ENCODE results near the gene BCL2L13.
"Not testable (repeated sequence)": the region's sequence is repeated elsewhere in the genome, so short reads cannot be mapped to it uniquely, and the experiment has no call there.

Gene BCL2L13

DNA sequence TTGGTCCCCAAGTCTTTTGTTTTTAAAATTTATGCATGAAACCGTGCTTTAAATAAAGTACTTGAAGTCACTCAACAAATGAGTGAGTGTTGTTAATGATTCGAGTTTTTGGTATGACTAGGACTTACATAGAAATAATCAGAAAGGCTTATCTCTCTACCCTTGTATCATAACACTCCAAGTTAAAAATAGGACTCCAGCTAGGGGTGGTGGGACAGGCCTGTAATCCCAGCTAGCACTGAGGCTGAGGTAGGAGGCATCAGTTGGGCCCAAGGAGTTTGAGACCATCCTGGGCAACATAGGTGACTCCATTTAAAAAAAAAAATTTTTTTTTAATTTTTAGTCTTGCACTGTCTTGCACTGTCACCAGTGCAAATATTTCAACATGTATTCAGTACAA is 55.6 kb downstream of the BCL2L13 start:
- DNase-seq (ENCODE audit: low read depth in 2 of 2, low spot score in 1 of 2), result no peak

DNA sequence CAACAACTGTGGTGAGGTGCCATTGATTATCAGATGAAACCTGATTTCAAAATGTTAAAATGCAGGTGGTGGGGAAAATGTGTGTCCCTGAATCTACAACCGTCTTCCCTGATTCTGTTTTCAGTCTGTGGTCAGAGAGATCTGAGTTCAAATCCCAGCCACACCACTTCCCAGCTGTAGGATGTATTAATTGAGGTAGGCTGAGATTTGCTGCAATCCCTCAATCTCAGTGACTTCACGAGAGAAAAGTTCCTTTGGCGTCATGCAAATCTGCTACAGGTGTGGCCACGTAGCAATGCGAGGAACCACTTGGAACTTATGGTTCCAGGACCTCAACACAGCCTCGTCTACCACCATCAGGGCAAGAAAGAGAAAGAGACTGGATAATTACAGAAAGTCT is 56.2 kb downstream of the BCL2L13 start:
- DNase-seq (ENCODE audit: low read depth in 2 of 2, low spot score in 1 of 2), result no peak

GRCh38 chr22:17695986-17696385 is 57.4 kb downstream of the BCL2L13 start:
- no peak for DNase-seq (ENCODE audit: low read depth in 2 of 2, low spot score in 1 of 2)

DNA sequence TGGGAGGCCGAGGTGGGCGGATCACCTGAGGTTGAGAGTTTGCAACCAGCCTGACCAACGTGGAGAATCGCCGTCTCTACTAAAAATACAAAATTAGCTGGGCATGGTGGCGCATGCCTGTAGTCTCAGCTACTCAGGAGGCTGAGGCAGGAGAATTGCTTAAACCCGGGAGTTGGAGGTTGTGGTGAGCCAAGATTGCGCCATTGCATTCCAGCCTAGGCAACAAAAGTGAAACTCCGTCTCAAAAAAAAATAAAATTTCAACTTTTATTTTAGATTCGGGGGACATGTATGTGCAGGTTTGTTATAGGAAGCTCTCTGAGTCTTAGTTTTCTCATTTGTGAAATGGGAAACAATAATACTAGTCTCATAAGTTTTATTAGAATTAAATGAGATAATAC is 58.6 kb downstream of the BCL2L13 start:
- DNase-seq (ENCODE audit: low read depth in 2 of 2, low spot score in 1 of 2), result not testable (repeated sequence)

DNA sequence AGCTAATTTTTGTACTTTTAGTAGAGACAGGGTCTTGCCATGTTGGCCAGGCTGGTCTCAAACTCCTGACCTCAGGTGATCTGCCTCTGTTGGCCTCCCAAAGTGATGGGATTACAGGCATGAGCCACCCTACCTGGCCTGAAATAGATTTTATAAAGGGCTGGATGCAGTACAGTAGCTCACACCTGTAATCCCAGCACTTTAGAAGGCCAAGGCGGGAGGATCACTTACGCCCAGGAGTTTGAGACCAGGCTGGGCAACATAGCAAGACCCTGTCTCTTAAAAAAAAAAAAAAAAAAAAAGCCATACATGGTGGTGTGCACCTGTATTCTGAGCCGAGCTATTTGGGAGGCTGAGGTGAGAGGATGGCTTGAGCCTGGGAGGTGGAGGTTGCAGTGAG is 59.7 kb downstream of the BCL2L13 start:
- DNase-seq (ENCODE audit: low read depth in 2 of 2, low spot score in 1 of 2), result not testable (repeated sequence)

DNA sequence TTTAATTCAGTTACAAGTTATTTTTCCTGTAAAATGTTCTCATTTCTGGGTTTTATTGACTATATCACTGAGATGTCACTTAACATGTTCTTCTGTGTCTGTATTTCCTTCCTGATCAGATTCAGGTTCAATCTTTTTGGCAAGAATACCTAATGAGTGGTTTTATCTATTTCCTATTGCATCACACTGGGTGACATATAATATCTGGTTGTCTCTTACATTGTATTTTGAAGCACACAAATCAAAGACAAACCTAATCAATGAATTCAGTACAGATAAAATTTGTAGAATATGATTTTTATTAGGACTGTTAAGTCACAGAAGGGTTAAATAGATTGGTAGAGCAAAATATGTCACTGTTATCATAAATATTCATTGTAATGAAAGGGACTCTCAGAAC is 60.4 kb downstream of the BCL2L13 start:
- no peak for DNase-seq (ENCODE audit: low read depth in 2 of 2, low spot score in 1 of 2)

DNA sequence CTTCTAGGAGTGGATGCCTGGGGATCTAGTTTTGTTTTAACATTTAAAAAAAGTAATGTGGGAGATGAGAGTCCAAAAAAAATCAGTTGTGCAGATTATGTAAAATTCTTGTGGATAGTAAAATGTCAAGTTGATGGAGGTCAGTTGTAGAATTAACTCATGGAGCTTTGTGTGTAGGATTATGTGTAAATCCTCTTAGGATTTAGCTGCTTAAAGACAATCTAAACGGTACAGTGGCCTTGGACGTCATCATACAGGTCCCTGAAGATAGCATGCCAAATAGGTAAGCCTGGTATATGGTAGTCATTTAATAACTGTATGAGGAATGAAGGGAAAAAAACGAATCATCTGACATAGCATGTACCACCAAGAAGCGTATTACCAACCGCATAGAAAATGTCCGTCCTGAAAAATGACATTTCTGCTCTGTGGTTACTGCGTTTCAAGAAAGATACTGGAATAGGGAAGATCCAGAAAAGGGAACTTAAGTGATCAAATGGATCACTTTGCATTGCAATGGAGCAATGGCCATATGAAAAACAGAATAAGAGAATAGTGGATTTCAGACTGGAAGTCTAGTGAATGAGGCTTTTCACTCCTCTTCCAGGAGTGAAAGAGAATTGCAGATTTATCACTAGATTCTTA is 61.3 kb downstream of the BCL2L13 start:
- DNase-seq (ENCODE audit: low read depth in 2 of 2, low spot score in 1 of 2), result no peak

DNA sequence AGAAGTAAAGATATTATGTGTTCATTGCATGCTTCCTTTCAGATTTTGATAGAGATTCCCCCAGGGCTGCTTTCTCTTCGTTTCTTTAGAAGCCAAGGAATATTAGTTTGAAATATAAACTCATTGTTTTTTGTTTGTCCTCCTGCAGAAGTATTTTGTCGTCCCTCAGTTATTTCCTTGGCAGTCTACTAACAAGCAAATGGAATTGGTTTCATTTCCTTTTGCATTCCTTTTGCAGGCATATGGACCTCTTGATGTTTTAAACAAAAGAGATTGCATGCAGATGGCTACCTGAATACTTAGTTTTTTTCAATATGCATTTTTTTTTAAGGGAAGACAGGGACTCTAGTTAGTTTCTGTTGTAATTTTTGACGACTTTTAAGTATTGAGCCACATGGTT is 62.2 kb downstream of the BCL2L13 start:
- DNase-seq (ENCODE audit: low read depth in 2 of 2, low spot score in 1 of 2), result no peak

DNA sequence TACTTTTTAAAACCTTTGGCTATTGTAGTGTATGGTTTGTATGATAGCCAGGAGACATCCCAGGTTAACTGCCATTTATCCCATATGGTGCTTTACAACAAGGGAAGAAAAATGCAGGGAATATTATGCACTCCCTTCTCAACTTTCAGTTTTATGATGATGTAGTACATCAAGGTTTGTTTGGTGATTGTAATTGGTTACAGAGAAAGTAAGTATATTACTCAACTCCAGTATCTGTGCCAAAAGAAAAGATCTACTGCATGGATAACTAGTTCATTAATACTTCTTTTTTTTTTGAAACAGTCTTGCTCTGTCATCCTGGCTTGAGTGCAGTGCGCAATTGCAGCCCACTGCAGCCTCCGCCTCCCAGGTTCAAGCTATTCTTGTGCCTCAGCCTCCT is 65.3 kb downstream of the BCL2L13 start:
- DNase-seq (ENCODE audit: low read depth in 2 of 2, low spot score in 1 of 2), result no peak

DNA sequence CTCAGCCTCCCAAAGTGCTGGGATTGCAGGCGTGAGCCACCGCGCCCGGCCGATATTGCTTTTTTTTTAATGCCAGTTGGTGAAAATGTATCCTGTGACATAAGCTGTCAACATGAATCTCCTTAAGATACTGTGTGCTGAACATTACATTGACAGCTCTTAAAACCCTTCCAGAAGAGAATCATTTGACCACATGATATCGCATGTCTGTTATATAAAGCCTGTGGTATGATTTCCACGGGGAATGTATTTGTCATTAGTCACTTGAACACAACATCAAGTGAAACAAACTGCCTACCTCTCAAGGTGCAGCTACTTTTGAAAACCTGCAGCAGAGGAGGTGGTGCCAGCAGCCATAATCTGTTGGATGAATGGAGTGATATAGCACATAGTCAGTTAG is 67.0 kb downstream of the BCL2L13 start:
- no peak for DNase-seq (ENCODE audit: low read depth in 2 of 2, low spot score in 1 of 2)

- no peak for DNase-seq (ENCODE audit: low read depth in 2 of 2, low spot score in 1 of 2)
These were observed 67.7 kb downstream of the BCL2L13 start for GRCh38 chr22:17705951-17706900.

- no peak for DNase-seq (ENCODE audit: low read depth in 2 of 2, low spot score in 1 of 2)
These were observed 68.4 kb downstream of the BCL2L13 start for GRCh38 chr22:17706947-17707346.

DNA sequence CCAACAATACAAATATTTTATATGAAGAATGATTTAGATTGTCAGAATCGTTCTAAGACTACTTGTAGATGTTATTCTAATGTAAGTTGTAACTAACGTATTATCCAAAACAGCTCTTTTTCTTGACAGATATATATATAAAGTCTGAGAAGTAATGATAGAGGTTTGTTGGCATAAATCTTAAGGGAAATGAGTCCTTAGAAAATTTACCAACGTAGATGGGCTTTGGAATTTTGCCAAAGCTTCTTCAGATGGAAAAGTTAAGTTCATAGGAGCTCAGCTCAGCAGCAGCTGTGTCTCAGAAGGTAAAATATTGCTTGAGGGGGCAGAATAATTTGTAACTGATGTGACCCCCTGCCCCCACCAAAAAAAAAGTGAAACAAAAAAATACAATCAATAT is 69.0 kb downstream of the BCL2L13 start:
- no peak for DNase-seq (ENCODE audit: low read depth in 2 of 2, low spot score in 1 of 2)

- DNase-seq (ENCODE audit: low read depth in 2 of 2, low spot score in 1 of 2), result no peak
These were observed 71.5 kb downstream of the BCL2L13 start for GRCh38 chr22:17710023-17710422.

DNA sequence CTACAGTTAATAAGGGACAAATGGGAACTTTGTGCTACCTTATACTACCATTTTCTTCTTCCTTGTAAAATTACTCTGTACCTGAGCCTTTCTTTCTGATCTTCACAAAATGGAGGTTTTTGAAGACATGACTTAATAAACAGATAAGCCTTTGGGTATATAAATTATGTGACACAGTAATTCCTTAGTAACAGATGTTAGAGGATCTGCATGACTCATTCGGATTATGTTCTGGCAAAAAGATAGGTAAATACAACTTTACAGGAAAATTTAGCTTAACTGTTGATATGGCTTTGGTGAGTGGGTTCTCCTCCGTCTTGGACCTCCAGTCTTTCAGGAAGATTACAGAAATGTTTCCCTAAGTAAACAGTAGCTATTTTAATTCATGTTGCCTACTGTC is 73.9 kb downstream of the BCL2L13 start:
- no peak for DNase-seq (ENCODE audit: low read depth in 2 of 2, low spot score in 1 of 2)

DNA sequence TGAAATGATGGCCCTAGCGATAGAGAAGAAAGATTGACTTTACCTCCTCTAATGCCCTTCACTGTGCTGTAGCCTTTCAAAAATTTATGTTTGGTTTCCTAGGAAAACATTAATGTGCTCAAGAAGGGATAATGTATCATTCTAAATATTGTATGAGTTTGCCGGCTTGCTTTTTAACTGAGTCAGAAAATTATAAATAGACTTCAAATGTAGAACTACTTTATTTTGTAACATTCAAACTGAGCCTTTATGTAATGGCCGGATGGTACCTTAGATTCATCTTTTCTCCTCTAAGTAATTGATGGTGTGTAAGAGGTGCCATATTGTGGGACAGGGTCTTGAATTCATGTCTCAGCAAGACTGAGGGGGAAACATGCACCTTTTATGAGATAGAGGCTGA is 78.0 kb downstream of the BCL2L13 start:
- DNase-seq (ENCODE audit: low read depth in 2 of 2, low spot score in 1 of 2), result no peak

- no peak for DNase-seq (ENCODE audit: low read depth in 2 of 2, low spot score in 1 of 2)
These were observed 79.2 kb downstream of the BCL2L13 start for GRCh38 chr22:17717708-17718107.

DNA sequence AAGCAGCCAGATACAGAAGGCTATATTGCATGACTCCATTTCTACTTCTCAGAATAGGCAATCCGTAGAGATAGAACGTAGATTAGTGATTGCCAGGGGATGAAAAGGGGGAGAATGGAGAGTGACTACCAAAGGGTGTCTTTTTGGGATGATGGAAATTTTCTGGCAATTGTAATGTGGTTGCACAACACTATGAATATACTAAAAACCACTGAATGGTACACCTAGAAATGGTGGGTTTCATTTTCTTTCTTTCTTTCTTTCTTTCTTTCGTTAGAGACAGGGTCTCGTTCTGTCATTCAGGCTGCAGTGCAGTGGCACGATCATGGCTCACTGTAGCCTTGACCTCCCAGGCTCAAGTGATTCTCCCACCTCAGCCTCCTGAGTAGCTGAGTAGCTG is 81.4 kb downstream of the BCL2L13 start:
- DNase-seq (ENCODE audit: low read depth in 2 of 2, low spot score in 1 of 2), result no peak

DNA sequence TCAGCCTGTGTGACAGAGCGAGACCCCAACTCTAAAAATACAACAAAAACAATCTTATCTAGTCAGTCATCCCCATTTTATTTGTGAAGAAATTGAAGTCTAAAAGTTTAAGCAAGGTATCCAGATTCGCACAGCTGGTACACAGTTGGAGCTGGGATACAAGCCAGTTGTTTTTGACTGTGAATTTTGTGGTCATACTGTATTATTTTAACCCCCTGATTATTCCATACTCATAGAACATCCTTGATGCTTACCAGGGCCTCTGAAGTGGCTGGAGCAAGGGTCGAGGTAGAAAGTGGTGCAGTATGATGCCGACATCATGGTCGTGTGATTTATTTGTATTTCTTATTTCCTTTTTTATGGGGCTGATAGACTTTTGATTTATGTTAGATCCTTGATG is 85.7 kb downstream of the BCL2L13 start:
- no peak for DNase-seq (ENCODE audit: low read depth in 2 of 2, low spot score in 1 of 2)

DNA sequence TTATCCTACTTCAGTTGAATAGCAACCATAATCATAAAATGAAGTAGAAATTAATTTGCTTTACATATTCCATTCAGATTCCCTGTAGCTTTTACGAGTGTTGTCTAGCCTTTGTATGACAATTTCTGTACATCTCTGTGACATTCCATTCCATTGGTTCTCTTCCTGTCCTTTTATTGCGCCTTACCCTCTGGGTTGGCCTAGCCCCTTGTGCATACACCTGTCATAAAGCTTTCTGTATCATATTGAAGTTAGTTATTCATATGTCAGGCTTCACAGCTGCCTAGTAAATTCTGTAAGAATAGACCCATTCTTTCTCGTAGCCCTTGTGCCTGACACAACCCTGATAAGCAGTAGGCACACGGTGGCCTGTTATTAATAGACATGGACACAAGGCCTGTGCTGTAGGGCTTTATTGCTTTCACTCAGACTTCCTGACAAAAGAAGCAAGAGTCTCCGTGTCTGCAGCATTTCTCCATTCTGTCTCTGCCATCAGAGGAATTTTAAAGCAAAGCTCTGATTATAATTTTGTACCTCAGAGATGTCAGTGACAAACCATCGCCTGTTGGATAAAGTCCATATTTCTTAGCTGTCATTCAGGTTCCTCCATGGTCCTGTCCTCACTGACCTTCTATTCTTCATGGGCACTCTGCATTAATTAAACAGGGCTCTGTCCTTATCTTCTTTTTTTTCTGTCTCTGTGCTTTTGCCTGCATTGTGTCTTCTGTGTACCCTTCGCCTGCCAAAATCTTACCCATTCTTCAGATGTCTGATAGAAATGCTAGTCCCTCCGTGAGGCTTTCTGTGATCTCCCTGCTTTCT is 86.3 kb downstream of the BCL2L13 start:
- no peak for DNase-seq (ENCODE audit: low read depth in 2 of 2, low spot score in 1 of 2)

DNA sequence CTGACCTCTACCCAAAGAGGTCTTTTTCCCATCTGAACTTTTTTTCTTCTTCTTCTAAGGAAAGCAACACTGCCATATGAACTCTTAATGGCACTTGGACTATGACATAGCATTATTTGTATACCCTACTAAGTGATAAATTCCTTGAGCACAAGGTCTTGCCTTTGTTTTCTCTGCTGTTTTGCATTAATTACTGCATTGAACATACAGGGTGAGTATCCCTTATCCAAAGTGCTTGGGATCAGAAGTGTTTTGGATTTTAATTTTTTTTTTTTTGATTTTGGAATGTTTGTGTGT is 86.9 kb downstream of the BCL2L13 start:
- DNase-seq (ENCODE audit: low read depth in 2 of 2, low spot score in 1 of 2), result no peak
